GM19452 (cell line): ENCODE measurements around the gene MARS1.
A peak's percentile ranks its signal among the peaks of the same experiment; 100 is the strongest.

Source experiments
- ATAC-seq: cut with Tn5 transposase; IDR thresholded peaks from one replicate; pipeline ENCODE4 v1.9.1; 2021; ENCODE audit not compliant: unreplicated experiment

The MARS1 gene

GRCh38 chr12:57526477-57527126 is 38.7 kb downstream of the MARS1 start:
- ATAC-seq, result no peak

GRCh38 chr12:57527184-57527583 is 39.3 kb downstream of the MARS1 start:
- no peak for ATAC-seq

GRCh38 chr12:57528176-57528575 is 40.3 kb downstream of the MARS1 start:
- ATAC-seq, result no peak

- no peak for ATAC-seq
Measured at GRCh38 chr12:57528831-57529555, 41.1 kb downstream of the MARS1 start.

- ATAC-seq, result no peak
Measured at GRCh38 chr12:57529831-57530230, 42.0 kb downstream of the MARS1 start.

- no peak for ATAC-seq
Measured at GRCh38 chr12:57530396-57531142, 42.7 kb downstream of the MARS1 start.

- no peak for ATAC-seq
Measured at GRCh38 chr12:57531836-57532235, 44.0 kb downstream of the MARS1 start.

GRCh38 chr12:57533108-57533507 is 45.2 kb downstream of the MARS1 start:
- ATAC-seq, result no peak

- no peak for ATAC-seq
Measured at GRCh38 chr12:57534250-57534649, 46.4 kb downstream of the MARS1 start.

- ATAC-seq, result no peak
Measured at GRCh38 chr12:57534991-57535543, 47.2 kb downstream of the MARS1 start.

- ATAC-seq, result no peak
Measured at GRCh38 chr12:57535764-57536596, 48.1 kb downstream of the MARS1 start.

GRCh38 chr12:57536597-57536942 is 48.7 kb downstream of the MARS1 start:
- no peak for ATAC-seq

GRCh38 chr12:57539134-57539768 is 51.4 kb downstream of the MARS1 start:
- ATAC-seq, result no peak

- ATAC-seq, result no peak
Measured at GRCh38 chr12:57541001-57541400, 53.1 kb downstream of the MARS1 start.

- ATAC-seq, result no peak
Measured at GRCh38 chr12:57541717-57542116, 53.8 kb downstream of the MARS1 start.

GRCh38 chr12:57543581-57543980 is 55.7 kb downstream of the MARS1 start:
- ATAC-seq, result no peak

- ATAC-seq, result no peak
Measured at GRCh38 chr12:57545809-57546437, 58.1 kb downstream of the MARS1 start.

GRCh38 chr12:57546438-57547287 is 58.8 kb downstream of the MARS1 start, which contains the start of gene DCTN2:
Gene DCTN2 (minus strand): TSS chr12:57547192. CDS start chr12:57547063, 129 bp downstream.
- peak; percentile 99 for ATAC-seq
